Type B pancreatic cell (in vitro differentiated cells): ENCODE measurements around the gene SMTNL2. TPM values are rescaled to one million over a fixed set of nuclear protein-coding genes. Genes with fewer than 3 reads are reported as not detected.

Experiments
- DNase-seq: peaks from one replicate; pipeline ENCODE4 v3.0.0; 2021; ENCODE audit warnings: mixed read lengths; ENCODE audit not compliant: unreplicated experiment; ENCODE audit errors: extremely low spot score
- H3K27ac Mint-ChIP-seq: 2 replicates; pipeline ENCODE4 v1.8.0; 2021; ENCODE audit warnings: mild to moderate bottlenecking, mixed read lengths
- H3K27me3 Mint-ChIP-seq: 2 replicates; pipeline ENCODE4 v1.8.0; 2021; ENCODE audit warnings: mixed read lengths
- H3K36me3 Mint-ChIP-seq: 2 replicates; pipeline ENCODE4 v1.8.0; 2021; ENCODE audit warnings: mixed read lengths
- H3K4me1 Mint-ChIP-seq: one replicate; pipeline ENCODE4 v1.8.0; 2021; ENCODE audit warnings: mixed read lengths; ENCODE audit not compliant: unreplicated experiment
- H3K4me3 Mint-ChIP-seq: 2 replicates; pipeline ENCODE4 v1.8.0; 2021; ENCODE audit warnings: mild to moderate bottlenecking, mixed read lengths
- H3K9me3 Mint-ChIP-seq: 2 replicates; pipeline ENCODE4 v1.8.0; 2021; ENCODE audit warnings: mixed read lengths
- CTCF ChIP-seq: fragments of 200-600 bp; sonication (generic); conservative IDR thresholded peaks from 2 replicates; pipeline ENCODE4 v1.5.0; 2021; ENCODE audit warnings: antibody characterized with exemption, mild to moderate bottlenecking
- total RNA-seq: library from RNA; stranded (reverse); gene quantifications from 2 replicates; pipeline ENCODE4 v1.2.1, GENCODE V29; 2021; ENCODE audit warnings: low replicate concordance

The SMTNL2 gene
- total RNA-seq, 1 donor from 2014 or later, result 25.5 TPM

DNA sequence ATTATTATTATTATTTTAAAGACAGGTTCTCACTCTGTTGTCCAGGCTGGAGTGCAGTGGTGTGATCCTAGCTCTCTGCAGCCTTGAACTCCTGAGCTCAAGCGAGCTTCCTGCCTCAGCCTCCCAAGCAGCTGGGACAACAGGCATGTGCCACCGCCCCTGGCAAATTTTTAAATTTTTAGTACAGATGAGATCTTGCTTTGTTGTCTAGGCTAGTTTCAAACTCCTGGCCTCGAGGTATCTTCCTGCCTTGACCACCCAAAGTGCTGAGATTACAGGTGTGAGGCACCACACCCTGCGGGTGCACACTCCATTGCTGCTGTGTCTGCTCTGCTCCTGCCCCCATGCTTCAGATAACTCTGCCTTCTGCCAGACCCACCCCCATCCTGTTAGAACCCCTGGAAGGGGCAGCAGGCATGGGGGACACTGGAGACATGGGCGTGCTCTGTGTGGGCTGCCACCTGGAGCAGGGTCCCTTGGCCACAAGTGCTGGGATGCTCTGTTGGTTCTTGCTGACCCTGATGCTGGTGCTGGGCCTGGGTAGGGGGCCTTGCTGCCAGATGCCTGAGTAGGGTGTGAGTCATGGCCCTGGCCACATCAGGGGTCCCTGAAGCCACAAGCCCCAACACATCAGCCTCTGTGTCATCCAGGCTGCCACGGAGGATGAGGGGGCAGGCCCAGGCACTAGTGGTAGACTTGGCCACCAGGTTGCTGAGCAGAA lies 26.5 kb upstream of the SMTNL2 start:
- Mint-ChIP-seq H3K9me3 (no peaks in the 10 kb centered on the region), H3K36me3 (no peaks in the 10 kb centered on the region), H3K27ac (peak overlapping the region; percentile 48), H3K4me3 (peak overlapping the region; percentile 44), H3K4me1 (peaks cover 22% of the 10 kb centered on the region), H3K27me3 (no peaks in the 10 kb centered on the region)
- TF ChIP-seq CTCF, result no peak
- DNase-seq, result no peak

- Mint-ChIP-seq H3K4me3 (no peak overlapping the region), H3K27ac (peak overlapping the region; percentile 48), H3K9me3 (no peaks in the 10 kb centered on the region), H3K4me1 (peaks cover 22% of the 10 kb centered on the region), H3K27me3 (no peaks in the 10 kb centered on the region), H3K36me3 (no peaks in the 10 kb centered on the region)
- no peak for TF ChIP-seq CTCF
- no peak for DNase-seq
Observed at GRCh38 chr17:4558347-4558971, 25.9 kb upstream of the SMTNL2 start.

GRCh38 chr17:4559139-4559791 lies 25.1 kb upstream of the SMTNL2 start:
- H3K36me3 Mint-ChIP-seq, result no peaks in the 10 kb centered on the region
- peaks cover 19% of the 10 kb centered on the region for H3K4me1 Mint-ChIP-seq
- no peak for DNase-seq
- no peaks in the 10 kb centered on the region for H3K27me3 Mint-ChIP-seq
- no peak overlapping the region for H3K4me3 Mint-ChIP-seq
- no peaks in the 10 kb centered on the region for H3K9me3 Mint-ChIP-seq
- no peak for TF ChIP-seq CTCF
- no peak overlapping the region for H3K27ac Mint-ChIP-seq

GRCh38 chr17:4559966-4560365 lies 24.4 kb upstream of the SMTNL2 start:
- H3K9me3 Mint-ChIP-seq, result no peaks in the 10 kb centered on the region
- H3K36me3 Mint-ChIP-seq, result no peaks in the 10 kb centered on the region
- no peak for TF ChIP-seq CTCF
- H3K27me3 Mint-ChIP-seq, result no peaks in the 10 kb centered on the region
- DNase-seq, result no peak
- H3K27ac Mint-ChIP-seq, result no peak overlapping the region
- peaks cover 14% of the 10 kb centered on the region for H3K4me1 Mint-ChIP-seq
- H3K4me3 Mint-ChIP-seq, result no peak overlapping the region

DNA sequence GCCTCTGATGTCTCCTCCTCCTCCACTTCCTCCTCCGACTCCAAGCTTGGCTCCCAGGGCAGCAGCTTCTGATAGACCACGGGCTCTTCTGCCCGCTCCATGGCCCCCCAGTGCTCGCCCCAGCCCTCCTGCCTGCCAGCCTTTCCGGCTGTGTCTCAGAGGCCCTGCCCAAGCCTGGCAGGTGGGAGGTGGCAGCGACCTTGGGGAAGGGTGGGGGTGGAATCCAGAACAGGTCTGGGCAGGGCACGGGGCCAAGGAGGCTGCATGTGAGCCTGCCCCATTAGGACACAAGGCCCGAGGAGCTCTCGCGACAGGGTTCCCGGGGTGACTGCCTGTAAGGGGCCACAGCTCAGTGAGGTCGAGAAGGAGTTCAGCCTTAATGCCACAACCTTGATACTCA lies 23.9 kb upstream of the SMTNL2 start, which contains the start of gene GGT6:
Gene GGT6, minus strand, starts transcription at position 157 of the 400 bp plus-strand sequence. Its CDS starts 56 bp downstream, at position 101.
- no peaks in the 10 kb centered on the region for H3K27me3 Mint-ChIP-seq
- no peak for DNase-seq
- no peak within 1 kb of the TSS for H3K4me3 Mint-ChIP-seq
- peaks cover 15% of the 10 kb centered on the region for H3K4me1 Mint-ChIP-seq
- no peaks in the 10 kb centered on the region for H3K9me3 Mint-ChIP-seq
- TF ChIP-seq CTCF, result no peak
- no peak within 1 kb of the TSS for H3K27ac Mint-ChIP-seq
- no peaks in the 10 kb centered on the region for H3K36me3 Mint-ChIP-seq
